Kidney tubule cell (primary cell): ENCODE data around the gene PHLDB1.
A peak's percentile ranks its signal among the peaks of the same experiment; 100 is the strongest.
"Not testable (repeated sequence)": the region's sequence is repeated elsewhere in the genome, so short reads cannot be mapped to it uniquely, and the experiment has no call there.

Source experiments
- DNase-seq: peaks from one replicate; pipeline ENCODE4 v3.0.0-alpha.2; 2018; ENCODE audit warnings: low spot score

The PHLDB1 gene

DNA sequence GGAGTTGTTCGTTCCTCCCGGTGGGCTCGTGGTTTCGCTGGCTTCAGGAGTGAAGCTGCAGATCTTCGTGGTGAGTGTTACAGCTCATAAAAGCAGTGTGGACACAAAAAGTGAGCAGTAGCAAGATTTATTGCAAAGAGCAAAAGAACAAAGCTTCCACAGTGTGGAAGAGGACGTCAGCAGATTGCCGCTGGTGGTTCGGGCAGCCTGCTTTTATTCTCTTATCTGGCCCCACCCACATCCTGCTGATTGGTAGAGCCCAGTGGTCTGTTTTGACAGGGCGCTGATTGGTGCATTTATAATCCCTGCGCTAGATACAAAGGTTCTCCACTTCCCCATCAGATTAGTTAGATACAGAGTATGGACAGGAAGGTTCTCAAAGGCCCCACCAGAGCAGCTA is 80.9 kb downstream of the PHLDB1 start:
- not testable (repeated sequence) for DNase-seq

DNA sequence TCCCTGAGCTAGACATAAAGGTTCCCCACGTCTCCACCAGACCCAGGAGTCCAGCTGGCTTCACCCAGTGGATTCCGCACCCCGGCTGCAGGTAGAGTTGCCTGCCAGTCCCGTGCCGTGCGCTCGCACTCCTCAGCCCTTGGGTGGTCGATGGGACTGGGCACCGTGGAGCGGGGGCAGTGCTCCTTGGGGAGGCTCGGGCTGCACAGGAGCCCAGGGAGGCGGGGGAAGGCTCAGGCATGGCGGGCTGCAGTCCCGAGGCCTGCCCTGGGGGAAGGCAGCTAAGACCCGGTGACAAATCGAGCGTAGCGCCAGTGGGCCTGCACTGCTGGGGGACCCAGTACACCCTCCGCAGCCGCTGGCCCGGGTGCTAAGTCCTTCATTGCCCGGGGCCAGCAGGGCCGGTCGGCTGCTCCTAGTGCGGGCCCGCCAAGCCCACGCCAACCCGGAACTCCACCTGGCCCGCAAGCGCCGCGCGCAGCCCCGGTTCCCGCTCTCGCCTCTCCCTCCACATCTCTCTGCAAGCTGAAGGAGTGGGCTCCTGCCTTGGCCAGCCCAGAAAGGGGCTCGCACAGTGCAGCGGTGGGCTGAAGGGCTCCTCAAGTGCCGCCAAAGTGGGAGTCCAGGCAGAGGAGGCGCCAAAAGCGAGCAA is 81.6 kb downstream of the PHLDB1 start:
- no peak for DNase-seq

DNA sequence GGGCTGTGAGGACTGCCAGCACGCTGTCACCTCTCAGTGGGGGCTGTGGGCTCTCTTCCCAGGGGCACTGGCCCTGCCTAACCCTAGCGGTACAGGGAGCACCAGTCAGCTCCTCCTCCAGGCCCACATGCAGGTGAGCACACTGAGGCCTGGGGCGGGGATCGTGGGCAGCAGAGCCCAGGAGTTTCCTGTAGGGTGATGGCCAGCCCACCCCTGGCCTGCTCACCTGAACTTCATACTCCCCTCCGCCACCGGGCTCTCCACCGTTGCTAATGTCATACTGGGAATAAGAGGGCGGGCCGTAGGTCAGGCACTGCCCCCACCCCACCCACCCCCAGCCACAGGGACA is 82.1 kb downstream of the PHLDB1 start:
- no peak for DNase-seq

DNA sequence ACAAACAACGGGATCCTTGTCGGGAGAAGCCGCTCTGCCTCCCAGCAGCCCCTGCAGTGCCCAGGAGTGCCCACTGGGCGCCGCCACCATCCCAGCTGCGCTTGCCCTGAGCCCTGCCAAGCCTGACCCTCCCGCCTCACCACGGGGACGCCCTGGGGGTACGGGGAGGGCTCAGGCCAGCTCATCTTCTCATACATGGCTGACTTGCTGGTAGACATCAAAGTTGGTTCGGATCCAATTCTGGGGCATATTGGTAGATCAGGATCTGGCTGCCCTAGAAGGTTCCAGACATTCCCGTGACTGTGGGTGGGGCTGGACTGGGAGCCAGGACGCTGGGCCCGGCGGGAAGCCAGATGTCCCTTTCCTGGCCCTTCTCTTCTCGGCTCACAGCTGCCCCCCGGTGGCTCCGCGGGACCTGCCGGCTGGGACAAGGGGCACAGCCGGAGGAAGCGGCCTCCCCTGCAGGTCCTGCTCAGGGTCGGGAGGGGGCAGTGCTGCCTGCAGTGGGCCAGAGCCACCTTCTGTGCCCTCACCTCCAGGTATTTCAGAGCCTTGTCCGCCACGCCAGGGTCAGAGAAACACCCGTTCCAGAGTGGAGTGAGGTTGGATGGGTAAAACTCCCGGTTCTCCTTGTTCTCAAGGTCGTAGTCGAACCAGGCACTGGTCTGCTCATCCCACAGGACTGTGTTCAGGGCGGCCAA is 82.6 kb downstream of the PHLDB1 start:
- DNase-seq, result peak; percentile 95

DNA sequence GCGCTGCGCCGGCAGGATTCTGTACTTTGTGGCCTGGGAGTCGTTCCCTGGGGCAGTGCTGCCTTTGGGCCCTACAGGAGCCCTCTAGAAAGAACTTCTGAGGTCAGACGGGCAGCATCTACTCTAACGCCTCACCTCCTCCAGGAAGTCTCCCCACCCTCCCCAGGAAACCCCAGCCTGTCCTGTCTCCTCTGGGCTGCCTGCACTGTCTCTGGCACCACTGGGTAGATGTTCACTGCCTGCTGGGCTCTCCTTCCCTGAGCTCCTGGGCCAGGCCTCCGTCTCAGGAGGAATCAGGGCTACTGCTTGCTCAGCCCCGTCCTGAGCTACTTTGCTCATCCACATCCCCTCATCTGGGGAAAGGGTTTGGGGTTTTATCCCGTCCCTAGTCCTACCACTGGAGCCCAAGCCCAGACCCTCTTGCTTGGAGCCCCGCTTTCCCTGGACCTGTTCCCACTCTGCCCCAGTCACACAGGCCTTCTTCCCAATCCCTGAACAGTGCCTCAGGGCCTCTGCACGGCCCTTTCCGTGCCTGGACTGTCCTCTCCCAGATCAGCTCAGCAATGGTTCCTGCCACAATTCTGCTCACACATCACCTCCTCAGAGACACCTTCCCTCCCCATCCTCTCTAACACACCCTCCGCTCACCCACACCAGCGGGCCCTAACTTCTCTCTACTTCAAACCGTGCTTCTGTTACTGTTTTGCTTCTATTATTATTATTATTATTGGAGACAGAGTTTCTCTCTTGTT is 83.3 kb downstream of the PHLDB1 start:
- no peak for DNase-seq

DNA sequence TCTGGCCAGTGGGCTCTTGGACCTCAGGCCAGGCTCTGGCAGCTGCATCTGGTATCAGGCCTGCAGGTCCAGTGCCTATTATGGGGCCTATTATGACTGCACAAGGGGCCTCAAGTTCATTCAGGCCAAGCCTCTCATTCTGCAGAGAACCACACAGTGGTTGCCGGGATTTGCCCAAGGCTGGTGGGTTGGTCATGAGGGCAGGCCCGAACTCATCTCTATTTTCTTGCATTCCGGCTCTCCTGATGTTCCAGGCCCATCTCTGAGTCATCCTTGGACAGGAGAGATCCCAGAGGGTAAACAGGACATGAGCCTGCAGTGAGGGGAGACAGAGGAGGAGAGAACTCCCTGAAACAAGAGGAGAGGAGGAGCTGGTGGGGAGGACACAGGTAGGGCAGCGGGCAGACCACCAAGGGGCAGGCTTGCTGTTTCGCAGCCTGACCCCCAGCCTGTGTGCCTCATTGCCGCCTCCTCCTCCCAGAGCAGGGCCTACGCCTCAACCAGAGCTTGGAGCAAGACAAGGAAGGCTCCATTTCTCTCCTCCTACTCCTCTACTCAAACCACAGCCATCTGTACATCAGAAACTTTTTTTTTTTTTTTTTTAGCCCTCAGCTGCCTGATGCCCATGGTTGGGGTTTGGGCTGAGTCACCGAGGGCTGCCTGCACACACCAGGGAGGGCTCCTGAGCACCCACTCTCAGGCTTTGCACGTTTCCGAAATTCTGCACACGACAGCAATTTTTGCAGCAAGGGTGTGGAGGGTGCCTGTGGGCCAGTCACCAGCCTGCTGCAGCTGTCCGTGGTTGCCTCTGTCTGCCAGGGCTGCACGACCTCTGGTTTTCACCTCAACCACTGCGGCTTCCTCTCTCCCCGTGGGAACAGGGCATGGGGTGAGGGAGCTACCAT is 84.8 kb downstream of the PHLDB1 start:
- DNase-seq, result peak; percentile 57

DNA sequence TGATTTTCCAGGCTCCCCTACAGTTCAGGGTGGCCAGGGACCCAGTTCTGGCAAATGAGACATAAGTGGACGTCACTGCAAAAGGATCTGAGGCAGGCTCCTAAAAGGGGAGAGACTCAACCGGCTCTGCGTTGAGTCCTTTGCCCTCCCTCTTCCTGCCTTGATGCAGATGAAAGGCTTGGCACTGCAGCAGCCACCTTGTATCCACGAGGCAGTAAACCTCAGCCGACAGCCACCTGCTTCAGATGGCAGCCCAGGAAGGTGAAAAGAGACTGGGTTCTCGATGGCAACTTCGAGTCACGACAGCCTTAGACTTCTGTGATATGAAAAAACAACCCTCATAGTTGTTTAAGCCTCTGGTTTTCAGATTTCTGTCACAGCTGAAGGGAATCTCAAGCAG is 86.8 kb downstream of the PHLDB1 start:
- DNase-seq, result no peak

DNA sequence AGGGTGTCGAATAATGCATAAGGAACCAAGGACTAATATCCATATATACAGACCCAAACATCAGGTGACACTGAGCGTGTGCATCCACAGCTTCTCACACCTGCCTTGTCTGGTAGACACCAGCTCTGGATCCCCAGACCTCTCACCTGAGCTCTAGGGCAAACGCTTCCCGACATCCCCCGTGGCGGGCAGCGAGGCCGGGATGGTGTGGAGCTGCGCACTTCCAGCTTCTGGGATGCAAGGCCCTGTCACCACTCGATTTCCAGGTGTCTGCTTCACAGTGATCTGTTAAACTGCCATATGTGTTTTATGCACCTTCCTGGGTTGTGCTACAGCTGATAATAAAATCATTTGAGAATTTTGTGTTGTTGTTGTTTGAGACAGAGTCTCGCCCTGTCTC is 87.4 kb downstream of the PHLDB1 start:
- no peak for DNase-seq

DNA sequence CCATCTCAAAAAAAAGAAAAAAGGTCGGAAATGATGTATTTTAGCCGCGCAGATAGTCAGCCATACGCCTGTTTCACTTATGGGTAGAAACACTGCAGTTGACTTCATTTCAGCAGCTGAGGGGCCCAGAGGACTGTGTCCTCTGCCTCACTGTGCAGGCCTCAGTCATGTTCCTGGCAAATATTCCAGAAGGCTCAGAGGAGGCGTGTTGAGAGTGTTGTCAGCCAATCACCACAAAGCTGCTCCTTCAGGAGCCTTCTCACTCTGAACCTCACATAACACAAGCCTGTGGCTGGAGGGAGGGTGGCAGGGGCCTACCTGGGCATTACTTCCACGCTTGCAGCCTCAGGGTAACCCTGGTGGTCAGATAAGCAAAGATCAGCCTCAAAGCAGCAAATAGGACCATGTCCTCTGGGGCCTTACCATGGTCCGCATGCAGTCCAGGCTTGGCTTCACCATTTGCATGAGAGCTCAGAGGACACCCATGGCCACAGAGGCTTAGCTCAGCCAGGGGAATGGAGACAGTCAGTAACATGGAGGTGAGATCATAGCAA is 89.3 kb downstream of the PHLDB1 start:
- no peak for DNase-seq

DNA sequence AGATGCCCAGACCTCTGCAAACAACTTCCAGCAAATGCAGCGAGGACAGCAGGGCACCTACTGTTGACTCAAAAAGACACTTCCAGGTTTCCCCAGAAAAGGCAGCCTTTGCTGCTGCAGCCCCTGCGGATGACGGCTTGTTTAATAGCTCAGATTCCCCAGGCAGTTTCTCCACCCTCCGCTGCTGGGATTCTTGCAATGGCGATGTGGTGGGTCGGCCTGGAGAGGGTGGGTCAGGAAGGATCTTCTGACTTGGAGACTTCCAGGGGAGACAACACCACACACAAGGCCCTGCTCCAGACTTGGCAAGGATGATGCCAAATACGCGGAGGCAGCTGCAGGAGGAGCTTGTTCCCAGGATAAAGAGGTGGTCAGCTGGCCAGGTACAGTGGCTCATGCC is 89.9 kb downstream of the PHLDB1 start:
- no peak for DNase-seq

DNA sequence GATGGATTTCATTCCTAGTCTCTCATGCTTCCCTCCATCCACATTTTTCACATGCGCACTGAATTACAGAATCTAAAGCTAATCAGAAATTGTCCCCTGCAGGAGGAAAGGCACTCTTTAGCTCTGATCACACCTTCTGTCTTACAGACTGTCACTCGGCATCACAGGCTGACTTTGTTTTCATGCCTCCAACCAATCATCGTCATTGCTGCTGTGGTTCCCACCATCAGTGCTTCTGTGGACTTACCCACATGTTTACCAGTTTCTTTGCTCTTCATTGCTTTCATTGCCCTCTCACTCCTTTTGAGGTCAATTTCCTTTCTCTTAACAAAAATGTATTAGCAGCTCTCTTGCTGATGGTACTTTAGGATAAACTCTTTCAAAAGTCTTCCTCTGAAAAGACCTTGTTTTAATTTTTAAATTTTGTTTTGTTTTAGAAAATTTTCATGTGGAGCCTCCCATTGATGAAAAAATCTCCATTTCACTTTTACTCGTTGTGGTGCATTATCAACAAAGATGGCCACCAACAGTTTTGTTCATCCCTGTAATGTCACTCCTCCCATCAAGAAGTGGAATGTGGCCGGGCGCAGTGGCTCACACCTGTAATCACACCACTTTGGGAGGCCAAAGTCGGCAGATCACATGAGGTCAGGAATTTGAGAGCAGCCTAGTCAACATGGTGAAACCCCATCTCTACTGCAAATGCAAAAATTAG is 92.2 kb downstream of the PHLDB1 start:
- no peak for DNase-seq

DNA sequence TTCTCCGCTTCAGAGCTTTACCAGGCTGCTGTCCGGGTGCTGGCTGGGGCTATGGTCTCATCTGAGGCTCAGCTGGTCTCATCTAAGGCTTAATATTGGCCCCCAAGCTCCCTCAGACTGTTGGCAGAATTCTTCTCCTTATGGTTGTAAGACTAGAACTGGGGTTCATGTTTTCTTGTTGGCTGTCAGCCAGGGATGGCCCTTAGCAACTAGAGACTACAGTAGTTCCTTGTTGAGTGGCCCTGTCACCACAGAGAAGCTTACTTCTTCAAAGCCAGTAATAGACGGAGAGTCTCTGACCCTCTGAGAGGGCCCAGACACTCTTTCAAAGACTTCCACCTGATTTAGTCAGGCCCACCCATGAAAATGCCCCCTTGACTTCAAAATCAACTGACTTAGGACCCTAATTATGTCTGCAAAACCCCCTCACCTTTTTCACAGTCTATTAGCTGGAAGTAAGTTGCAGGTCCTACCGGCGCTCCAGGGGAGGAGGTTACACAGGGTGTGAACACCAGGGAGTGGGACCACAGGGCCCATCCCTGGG is 96.2 kb downstream of the PHLDB1 start:
- no peak for DNase-seq

DNA sequence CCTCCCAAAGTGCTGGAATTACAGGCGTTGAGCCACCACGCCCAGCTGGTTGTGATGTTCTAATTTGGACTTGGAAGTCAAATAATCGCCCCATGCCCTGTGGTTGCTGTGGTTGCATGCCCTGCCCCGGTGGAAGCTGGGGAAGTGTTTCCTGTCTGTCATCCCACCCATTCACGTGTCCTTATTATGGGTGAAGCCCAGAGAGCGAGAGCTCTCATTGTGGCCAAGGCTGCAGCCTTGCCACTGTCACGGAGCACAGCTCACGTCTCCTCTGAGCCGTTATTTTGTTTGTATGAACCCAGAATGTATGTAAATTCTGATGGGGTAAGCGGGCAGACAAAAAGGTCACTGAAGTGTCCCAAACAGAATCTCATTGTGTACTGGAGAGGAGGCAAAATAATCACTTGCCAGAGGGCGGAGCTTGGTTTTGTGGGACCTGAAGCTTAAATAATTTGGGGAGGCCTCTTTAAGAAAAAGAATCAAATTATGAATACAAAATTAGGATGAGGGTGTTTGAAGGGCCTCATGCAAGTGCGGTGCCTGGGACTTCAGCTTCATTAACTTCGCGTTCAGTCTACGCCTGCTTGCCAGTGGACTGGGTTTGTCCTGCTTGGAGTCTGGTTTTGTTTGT is 97.8 kb downstream of the PHLDB1 start:
- DNase-seq, result no peak

DNA sequence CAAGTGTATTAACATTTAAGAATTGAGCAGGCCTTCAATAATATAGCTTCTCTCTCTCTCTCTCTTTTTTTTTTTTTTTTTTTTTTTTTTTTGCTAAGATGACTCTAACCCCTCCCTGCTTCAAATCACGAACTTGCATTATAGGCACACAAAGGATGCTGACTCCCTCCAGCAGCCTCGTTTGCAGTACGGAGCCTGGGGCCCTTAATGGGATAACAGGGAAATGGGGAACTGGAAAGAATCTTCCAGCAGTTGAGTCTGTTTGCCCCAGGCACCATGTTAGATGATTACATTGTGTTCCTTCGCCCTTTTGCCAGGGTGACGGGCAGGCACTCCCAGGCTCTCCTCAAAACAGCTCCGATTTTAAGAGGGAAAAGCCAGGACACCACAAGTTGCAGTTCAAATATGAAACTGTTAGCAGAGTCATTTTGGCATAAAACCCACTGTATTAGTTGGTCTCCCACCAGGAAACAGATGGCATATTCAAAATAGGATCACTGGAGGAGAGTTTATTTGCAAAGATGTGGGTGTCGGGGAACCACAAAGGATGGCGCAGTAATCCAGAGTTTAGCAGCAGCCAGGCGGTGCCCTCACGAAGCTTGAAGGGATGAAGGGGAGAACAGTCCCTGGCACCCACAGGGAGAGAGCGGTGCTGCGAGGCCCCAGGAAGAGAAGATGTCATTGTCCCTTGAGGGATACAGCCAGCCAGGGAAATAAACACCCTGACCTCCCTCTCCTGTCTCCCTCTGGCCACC is 98.6 kb downstream of the PHLDB1 start:
- no peak for DNase-seq

DNA sequence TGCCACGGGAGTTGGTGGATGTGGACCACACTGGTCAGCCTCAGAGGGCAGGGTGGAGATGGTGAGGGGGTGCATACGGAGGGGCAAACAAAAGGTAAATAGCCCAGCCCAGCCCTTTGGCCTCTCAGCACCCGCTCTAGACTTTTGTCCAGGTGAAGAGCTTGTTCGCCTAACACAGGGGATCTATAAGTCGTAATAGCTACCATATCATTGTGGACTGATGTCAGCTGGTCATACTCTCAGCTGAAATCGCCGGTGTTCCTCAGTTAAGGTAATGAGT is 99.1 kb downstream of the PHLDB1 start:
- DNase-seq, result no peak
